Sigmoid colon (tissue), 4 donors: Measurements from ENCODE around the gene ZNF521.

ENCODE experiments used
- CTCF ChIP-seq, 4 experiments: fragments of 450-650 bp in 3 of 4; fragments of 200-600 bp in 1 of 4; IDR thresholded peaks; one replicate each; pipeline ENCODE4 v1.5.1; 2016 to 2019; ENCODE audit warnings: antibody characterized with exemption in 4 of 4, mild to moderate bottlenecking in 3 of 4, moderate library complexity in 2 of 4
- POLR2A ChIP-seq, 2 donors: fragments of 450-650 bp; IDR thresholded peaks; one replicate each; pipeline ENCODE4 v1.6.1; 2016; ENCODE audit warnings: antibody characterized with exemption in 2 of 2, mild to moderate bottlenecking in 2 of 2, moderate library complexity in 2 of 2
- POLR2AphosphoS5 ChIP-seq, 4 donors: sonication (generic); formaldehyde crosslinking; IDR thresholded peaks; one replicate each; pipeline ENCODE4 v1.6.1; 2017; ENCODE audit warnings: antibody characterized with exemption in 4 of 4

- TF ChIP-seq CTCF (IDR thresholded peaks at IDR 0.05), result no peak
- no peak for TF ChIP-seq POLR2AphosphoS5 (IDR thresholded peaks at IDR 0.05)
- no peak for TF ChIP-seq POLR2A (IDR thresholded peaks at IDR 0.05)
Observed at GRCh38 chr18:25222648-25223047, 129.3 kb downstream of the ZNF521 start.
